Effector CD8-positive, alpha-beta T cell (primary cell): ENCODE data around the gene FCRL6.

ENCODE experiments used
- DNase-seq: peaks from one replicate; lab custom pipeline; 2025; lab: John Stamatoyannopoulos, UW

The FCRL6 gene

GRCh38 chr1:159835356-159835755, 33.2 kb downstream of the FCRL6 start:
- no peak for DNase-seq

- no peak for DNase-seq
These were observed 33.8 kb downstream of the FCRL6 start for GRCh38 chr1:159835862-159836525.

- DNase-seq, result no peak
These were observed 36.6 kb downstream of the FCRL6 start for GRCh38 chr1:159838715-159839114.

GRCh38 chr1:159839116-159839849, 37.1 kb downstream of the FCRL6 start:
- no peak for DNase-seq

GRCh38 chr1:159841749-159842148, 39.6 kb downstream of the FCRL6 start:
- DNase-seq, result no peak

- DNase-seq, result no peak
These were observed 41.3 kb downstream of the FCRL6 start for GRCh38 chr1:159843459-159843858.

GRCh38 chr1:159845751-159846629, 43.8 kb downstream of the FCRL6 start:
- DNase-seq, result no peak

- DNase-seq, result no peak
These were observed 45.1 kb downstream of the FCRL6 start for GRCh38 chr1:159847231-159847630.

- DNase-seq, result no peak
These were observed 46.2 kb downstream of the FCRL6 start for GRCh38 chr1:159848326-159848725.

- DNase-seq, result no peak
These were observed 47.6 kb downstream of the FCRL6 start for GRCh38 chr1:159849626-159850366.

- DNase-seq, result no peak
These were observed 49.2 kb downstream of the FCRL6 start for GRCh38 chr1:159851407-159851806.

- DNase-seq, result no peak
These were observed 51.4 kb downstream of the FCRL6 start for GRCh38 chr1:159853417-159854115.

- no peak for DNase-seq
These were observed 52.0 kb downstream of the FCRL6 start for GRCh38 chr1:159854116-159854692.

GRCh38 chr1:159854693-159855192, 52.6 kb downstream of the FCRL6 start:
- peak; percentile 24 for DNase-seq

GRCh38 chr1:159855709-159856108, 53.5 kb downstream of the FCRL6 start:
- DNase-seq, result no peak

GRCh38 chr1:159856576-159856975, 54.4 kb downstream of the FCRL6 start:
- DNase-seq, result no peak

- no peak for DNase-seq
These were observed 55.7 kb downstream of the FCRL6 start for GRCh38 chr1:159857889-159858288.

GRCh38 chr1:159859767-159860322, 57.7 kb downstream of the FCRL6 start:
- DNase-seq, result no peak

GRCh38 chr1:159860456-159860855, 58.3 kb downstream of the FCRL6 start:
- DNase-seq, result no peak

- no peak for DNase-seq
These were observed 59.1 kb downstream of the FCRL6 start for GRCh38 chr1:159861218-159861617.
